ENCODE results near the gene CYB5A.
"Not testable (repeated sequence)": the region's sequence is repeated elsewhere in the genome, so short reads cannot be mapped to it uniquely, and the experiment has no call there.

Gene CYB5A

DNA sequence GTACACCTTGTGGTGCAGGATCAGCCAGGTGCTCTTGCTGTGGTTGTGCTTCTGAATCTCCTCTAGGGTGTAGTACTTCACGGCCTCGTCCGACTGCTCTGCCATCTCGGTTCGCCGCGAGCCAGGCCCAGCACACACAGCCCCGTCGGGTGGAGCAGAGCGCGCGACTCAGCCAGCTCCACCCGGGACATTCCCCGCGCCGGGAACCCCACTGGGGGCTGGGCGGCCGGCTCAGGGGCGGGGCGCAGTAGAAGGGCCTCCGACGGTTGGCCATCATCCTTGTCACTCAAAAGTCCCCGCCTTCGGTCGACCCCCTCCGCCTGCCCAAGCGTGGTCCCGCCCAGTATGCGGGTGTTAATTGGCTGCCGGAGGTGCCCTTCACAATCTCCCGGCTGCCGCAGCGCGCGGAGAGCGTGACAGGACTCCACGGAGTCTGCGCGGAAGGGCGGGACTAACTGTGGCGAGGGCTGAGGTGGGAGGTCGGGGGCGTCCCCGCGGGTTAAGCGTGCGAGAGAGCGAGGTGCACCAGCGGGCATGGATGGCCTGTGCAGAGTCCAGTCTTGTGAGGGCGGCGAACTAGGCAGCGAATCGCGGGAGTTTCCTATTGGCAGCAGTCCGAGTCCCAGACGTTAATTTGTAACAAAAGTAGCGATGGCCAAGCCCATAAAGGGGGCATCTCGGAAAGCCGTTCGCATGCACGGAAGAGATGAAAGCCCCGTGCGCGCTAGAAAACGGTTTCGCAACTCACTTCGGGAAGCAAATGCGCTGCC is at the start of gene CYB5A:
Gene CYB5A, minus strand, starts transcription at position 193 of the 770 bp plus-strand sequence. Its CDS starts 88 bp downstream, at position 105.
- DNase-seq (ENCODE audit: low read depth in 2 of 2): peak; percentile 97 to 99

DNA sequence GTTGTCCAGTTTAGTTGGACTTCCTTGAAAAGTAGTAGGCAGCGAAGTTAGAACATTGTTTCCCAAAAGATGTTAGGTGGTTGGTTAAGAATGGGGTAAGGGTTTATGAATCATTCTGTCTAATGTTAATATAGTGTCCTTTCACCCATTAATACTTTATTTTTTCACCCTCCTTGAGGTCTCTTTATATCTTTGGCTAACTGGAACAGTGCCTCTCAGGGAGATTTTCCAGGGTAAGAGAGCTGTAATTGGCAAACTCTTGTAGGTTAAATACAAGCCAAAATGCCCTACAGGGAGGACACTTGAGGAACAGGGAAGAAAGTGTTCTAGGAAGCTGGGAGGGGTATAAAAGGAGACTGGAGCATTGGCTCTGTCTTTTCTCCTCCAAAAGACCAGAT is 46.1 kb upstream of the CYB5A start:
- no peak for DNase-seq (ENCODE audit: low read depth in 2 of 2)

DNA sequence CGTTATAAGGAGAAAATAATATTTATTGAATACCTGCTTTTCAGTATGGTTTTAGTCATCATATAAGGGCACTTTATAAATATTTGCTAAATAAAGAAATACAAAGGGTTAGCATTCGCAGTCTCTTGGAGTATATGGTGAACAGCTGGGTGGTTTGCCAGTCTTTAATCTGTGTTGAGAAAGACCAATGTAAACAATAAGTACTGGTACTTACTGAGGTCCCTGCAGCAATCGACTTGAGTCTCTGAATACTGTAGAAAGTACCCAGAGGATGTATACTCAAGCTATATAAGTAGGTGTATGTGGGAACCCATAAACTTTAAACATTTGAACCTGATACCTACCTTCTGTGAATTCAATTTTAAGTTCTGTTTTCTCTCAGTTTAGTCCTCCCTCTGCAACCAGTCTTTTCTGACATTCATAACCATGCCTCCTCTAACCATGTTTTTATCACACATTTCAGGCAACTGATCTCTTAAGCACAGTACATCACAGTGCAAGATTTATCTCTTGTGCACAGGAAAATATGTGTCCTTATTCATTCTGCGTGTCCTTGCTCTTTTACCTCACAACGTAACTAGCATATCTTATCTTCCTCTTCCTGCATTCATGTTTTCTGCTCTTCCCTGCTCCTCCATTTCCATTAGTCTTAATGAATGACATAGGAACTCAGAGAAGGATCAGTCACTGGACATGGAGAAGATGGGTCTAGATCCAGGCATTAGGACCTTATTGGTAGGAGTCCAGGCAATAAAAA is 45.6 kb upstream of the CYB5A start:
- no peak for DNase-seq (ENCODE audit: low read depth in 2 of 2)

DNA sequence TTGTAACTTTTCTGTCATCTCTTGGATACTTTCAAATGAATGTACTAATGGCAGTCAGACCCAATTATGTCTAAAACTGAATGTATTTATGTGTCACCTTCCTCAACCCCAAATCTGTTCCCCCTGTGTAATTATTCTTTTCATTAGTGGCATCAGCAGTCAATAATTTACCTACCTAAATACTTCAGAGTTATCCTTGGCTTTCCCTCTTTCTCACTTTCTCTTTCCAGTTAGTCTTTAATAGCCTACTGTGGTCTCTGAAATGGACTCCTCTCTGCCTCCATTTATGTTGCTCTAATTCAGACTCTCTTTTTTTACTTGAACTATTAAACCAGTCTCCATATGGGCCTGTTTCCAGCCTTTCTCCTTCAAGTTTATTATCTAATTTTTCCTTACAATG is 44.9 kb upstream of the CYB5A start:
- no peak for DNase-seq (ENCODE audit: low read depth in 2 of 2)

GRCh38 chr18:74334242-74334893 is 42.6 kb upstream of the CYB5A start:
- no peak for DNase-seq (ENCODE audit: low read depth in 2 of 2)

GRCh38 chr18:74333091-74333490 is 41.3 kb upstream of the CYB5A start:
- DNase-seq (ENCODE audit: low read depth in 2 of 2): no peak

GRCh38 chr18:74331404-74331803 is 39.6 kb upstream of the CYB5A start:
- no peak for DNase-seq (ENCODE audit: low read depth in 2 of 2)

DNA sequence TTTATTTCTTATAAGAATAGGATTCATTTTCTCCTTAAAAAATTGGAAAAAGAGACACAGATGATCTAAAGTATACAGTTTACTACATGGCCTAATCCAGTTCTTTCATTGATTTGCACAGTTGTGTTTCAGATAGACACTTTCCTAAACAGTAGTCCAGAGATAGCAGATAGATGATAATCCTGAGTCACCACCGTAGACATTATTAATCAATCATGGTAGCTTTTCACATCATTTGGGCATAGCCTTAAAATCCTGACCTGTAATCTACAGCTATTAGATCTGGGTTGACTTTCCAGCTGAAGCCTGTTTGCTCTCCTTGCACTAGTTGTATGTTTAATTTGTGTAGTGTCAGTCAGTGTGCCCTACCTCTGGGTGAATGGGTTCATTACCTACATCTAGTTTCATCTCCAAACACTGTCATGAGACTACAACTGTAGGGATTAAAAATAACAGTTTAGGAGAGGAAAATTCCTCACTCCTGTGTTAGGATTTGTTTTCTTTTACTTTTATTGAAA is 38.0 kb upstream of the CYB5A start:
- no peak for DNase-seq (ENCODE audit: low read depth in 2 of 2)

DNA sequence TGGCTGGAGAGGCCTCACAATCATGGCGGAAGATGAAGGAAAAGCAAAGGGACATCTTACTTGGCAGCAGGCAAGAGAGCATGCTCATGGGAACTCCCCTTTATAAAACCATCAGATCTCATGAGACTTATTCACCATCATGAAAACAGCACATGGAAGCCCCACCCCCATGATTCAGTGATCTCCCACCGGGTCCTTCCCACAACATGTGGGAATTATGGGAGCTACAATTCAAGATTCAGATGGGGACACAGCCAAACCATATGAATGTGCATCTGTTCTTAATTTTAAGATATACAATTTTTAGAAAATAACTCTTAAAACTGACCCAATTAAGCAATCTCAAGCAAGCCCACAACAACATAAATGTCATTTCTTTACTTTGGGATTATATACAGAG is 36.4 kb upstream of the CYB5A start:
- DNase-seq (ENCODE audit: low read depth in 2 of 2): no peak

- DNase-seq (ENCODE audit: low read depth in 2 of 2): not testable (repeated sequence)
Observed at GRCh38 chr18:74326791-74327190, 35.0 kb upstream of the CYB5A start.

- no peak for DNase-seq (ENCODE audit: low read depth in 2 of 2)
Observed at GRCh38 chr18:74326231-74326630, 34.5 kb upstream of the CYB5A start.

- no peak for DNase-seq (ENCODE audit: low read depth in 2 of 2)
Observed at GRCh38 chr18:74316257-74317170, 24.8 kb upstream of the CYB5A start.

GRCh38 chr18:74315464-74316256 is 23.9 kb upstream of the CYB5A start, which contains the start of gene C18orf63:
Gene C18orf63, plus strand, starts transcription at chr18:74315839. Its CDS starts 2,027 bp downstream, at chr18:74317866.
- no peak for DNase-seq (ENCODE audit: low read depth in 2 of 2)

DNA sequence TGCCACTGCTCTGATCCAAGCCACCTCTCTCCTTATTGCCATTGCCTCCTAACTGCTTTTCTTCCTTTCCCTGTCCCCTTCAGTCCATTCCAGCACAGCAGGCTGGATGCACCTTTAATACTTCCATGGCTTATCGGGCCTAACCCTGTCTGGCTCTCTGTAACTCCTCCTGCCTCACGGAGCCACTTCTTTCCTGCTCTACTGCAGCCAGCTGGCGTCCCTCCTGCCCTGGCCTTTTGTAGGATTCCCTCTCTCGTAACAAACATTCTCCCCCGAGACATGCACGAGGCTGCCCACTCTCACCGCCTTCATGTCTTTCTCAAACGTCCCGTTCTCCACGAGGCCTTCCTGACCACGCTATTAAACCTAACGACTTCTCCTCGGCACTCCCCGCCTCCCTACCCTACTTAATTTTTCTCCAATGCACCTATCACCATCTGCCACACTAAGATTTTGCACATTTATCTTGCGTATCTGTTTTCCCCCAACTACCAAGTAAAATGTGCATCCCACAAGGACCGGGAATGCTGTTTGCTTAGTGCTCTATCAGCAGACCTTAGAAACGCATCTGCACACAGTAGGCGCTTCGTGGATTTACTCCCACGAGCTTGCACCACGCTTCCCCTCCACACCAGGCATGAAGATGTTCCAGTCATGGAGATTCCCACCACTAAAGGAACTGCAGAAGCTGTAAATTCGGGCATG is 23.1 kb upstream of the CYB5A start:
- DNase-seq (ENCODE audit: low read depth in 2 of 2): no peak

DNA sequence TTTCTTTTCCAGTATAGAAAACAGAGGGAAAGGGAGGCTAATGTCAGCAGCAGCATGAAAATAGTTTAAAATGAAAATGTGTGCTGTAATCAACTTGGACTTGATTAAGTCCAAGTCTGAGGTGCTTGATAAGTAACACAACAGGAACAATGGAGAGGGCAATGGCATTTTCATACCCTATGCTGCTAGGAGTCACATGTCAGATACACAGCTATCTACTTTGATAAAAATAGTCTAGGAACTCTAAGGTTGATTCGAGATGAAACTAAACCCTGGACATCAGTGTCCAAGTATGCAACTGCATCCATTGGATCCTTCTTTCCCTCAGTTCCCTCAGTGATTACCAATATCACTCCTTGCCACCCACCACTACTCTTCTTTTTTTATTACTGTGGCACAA is 19.2 kb upstream of the CYB5A start:
- no peak for DNase-seq (ENCODE audit: low read depth in 2 of 2)

- DNase-seq (ENCODE audit: low read depth in 2 of 2): no peak
Observed at GRCh38 chr18:74310411-74310810, 18.6 kb upstream of the CYB5A start.

DNA sequence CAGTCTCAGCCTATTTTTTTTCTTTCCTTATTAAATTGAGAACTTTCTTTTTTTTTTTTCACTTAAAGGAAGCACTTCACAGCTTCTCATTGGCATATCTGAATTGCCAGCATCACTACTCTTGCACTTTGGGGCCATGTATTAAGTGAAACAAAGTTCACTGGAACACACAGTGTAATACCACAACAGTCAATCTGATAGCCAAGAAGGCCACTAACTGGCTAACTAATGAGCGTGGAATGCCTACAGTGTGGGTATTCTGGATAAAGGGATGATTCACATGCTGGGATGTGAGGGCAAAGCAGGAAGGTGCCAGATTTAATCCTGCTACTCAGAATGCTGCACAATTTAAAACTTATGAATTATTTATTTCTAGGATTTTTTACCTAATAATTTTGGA is 12.2 kb upstream of the CYB5A start:
- DNase-seq (ENCODE audit: low read depth in 2 of 2): no peak

DNA sequence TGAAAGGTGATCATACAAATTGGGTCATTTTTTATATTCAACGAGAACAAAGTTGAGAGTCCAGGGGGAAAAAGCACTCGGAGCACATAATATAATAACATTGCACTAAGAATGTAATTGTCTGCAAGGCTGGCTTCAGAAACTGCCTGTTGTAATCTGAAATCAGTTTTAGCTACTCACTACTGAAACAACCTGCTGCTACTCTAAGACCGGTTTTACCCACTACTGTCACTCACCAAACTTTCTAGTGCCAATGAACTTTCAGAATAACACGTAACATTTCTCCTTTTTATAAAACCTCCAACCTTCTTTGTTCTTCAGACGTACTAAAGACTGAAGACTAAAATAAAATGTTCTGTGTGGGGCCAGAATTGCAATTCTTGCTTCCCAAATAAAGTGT is 11.5 kb upstream of the CYB5A start:
- no peak for DNase-seq (ENCODE audit: low read depth in 2 of 2)

DNA sequence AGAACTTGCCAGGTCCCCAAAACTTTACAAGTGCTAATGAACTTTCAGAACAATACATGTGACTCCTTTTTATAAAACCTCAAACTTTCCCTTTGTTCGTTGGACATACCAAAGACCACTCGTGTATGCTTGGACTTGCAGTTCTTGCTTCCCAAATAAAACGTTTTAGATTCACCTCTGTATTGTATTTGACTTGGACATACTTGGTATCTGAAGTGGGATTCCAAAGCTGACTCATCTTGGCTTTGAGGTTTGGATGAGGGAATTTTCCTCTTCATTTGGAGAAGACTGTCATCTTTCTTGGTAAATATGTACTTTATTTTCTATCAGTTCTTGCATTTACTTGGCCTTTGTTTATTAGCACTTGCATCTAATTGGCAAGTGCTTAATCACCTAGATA is 8.0 kb upstream of the CYB5A start:
- DNase-seq (ENCODE audit: low read depth in 2 of 2): no peak

DNA sequence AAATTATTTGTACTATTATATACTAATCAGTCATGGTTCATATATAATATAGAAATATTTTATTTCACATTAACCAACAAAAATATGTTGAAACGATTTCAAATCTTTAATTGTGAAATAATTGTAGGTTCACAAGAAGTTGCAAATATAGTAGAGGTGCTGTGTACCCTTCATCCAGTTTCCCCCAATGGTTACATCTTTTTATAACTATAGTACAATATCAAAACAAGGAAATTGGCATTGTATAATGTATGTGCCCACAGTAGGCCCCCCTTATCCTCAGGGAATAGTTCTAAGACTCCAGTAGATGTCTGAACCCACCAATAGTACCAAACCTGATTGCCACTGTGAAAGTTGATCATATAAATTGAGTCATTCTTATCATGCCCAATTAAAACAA is 7.4 kb upstream of the CYB5A start:
- no peak for DNase-seq (ENCODE audit: low read depth in 2 of 2)

All from stimulated activated CD8-positive, alpha-beta memory T cell treated with anti-CD3 and anti-CD28 coated beads, Interleukin-2, amount 100 ng/mL, for 1 hour (primary cell).